Measurements from ENCODE around the gene MICAL3.

GRCh38 chr22:17957204-17957603 lies 67.2 kb downstream of the MICAL3 start:
- TF ChIP-seq CTCF (IDR thresholded peaks at IDR 0.05) (no peak), POLR2A (IDR thresholded peaks at IDR 0.05) (no peak)
